Measurements from ENCODE around the gene OVOL1.

- TF ChIP-seq CTCF (IDR thresholded peaks at IDR 0.05) = no peak
- no peak for TF ChIP-seq EP300 (IDR thresholded peaks at IDR 0.05)
- TF ChIP-seq POLR2A (IDR thresholded peaks at IDR 0.05) = no peak
Measured at GRCh38 chr11:65777821-65778361, 9.0 kb upstream of the OVOL1 start.

All from upper lobe of left lung (tissue), 4 donors.